ENCODE measurements around the gene LORICRIN.

The LORICRIN gene

GRCh38 chr1:153246825-153247224 lies 12.7 kb upstream of the LORICRIN start:
- FAIRE-seq (no peak), DNase-seq (ENCODE audit: extremely low spot score, insufficient read length, low read depth) (no peak)

GRCh38 chr1:153248176-153248879 lies 11.2 kb upstream of the LORICRIN start:
- FAIRE-seq: no peak
- no peak for DNase-seq (ENCODE audit: extremely low spot score, insufficient read length, low read depth)

- DNase-seq (ENCODE audit: extremely low spot score, insufficient read length, low read depth): no peak
- no peak for FAIRE-seq
These were observed 9.3 kb upstream of the LORICRIN start for GRCh38 chr1:153250166-153250565.

GRCh38 chr1:153251087-153251486 lies 8.4 kb upstream of the LORICRIN start:
- no peak for FAIRE-seq
- DNase-seq (ENCODE audit: extremely low spot score, insufficient read length, low read depth): no peak

GRCh38 chr1:153251562-153251961 lies 7.9 kb upstream of the LORICRIN start:
- no peak for DNase-seq (ENCODE audit: extremely low spot score, insufficient read length, low read depth)
- FAIRE-seq: no peak

DNA sequence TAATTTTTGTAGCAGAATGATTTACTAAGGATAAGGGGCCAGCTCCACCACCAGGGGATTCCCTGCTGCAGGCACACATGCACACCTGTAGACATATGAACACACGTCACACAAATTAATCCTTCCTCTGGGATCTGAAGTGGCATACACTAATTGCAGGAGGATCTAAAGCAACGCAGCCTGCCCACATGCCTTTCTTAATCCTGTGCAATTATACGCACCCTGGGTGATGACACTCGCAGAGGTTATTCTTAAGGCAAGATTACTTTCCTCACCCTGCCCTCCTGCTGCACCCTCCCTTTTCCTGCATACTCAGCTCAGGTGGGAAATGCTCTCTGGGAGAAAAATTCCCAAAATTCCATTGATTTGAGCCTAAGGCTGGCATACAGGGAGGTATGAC lies 7.5 kb upstream of the LORICRIN start:
- DNase-seq (ENCODE audit: extremely low spot score, insufficient read length, low read depth) (no peak), FAIRE-seq (no peak)

- FAIRE-seq (no peak), DNase-seq (ENCODE audit: extremely low spot score, insufficient read length, low read depth) (no peak)
These were observed 6.4 kb upstream of the LORICRIN start for GRCh38 chr1:153253076-153253475.

- DNase-seq (ENCODE audit: extremely low spot score, insufficient read length, low read depth) (no peak), FAIRE-seq (no peak)
These were observed 5.8 kb upstream of the LORICRIN start for GRCh38 chr1:153253693-153254092.

DNA sequence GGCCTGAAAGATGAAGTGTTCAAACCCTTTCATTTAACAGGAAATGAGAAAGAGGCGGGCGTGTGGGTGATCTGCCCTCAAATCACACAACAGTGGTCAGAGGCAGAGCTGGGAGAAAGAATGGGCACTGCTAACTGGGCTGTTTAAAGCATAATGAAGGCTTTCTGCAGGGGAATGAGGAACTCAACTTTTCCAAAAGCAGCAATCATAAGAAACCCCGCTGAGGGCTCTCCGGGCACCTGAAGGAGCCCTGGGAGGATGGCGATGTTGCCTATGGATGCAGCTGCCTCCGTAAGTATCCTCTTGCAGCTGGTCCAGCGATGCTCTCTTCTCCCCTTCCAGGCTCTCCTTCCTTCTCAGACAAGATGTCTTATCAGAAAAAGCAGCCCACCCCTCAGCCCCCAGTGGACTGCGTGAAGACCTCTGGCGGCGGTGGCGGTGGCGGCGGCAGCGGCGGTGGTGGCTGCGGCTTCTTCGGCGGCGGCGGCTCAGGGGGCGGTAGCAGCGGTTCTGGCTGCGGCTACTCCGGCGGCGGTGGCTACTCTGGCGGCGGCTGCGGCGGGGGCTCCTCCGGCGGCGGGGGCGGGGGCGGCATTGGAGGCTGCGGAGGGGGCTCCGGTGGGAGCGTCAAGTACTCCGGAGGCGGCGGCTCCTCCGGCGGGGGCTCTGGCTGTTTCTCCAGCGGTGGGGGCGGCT lies 1.2 kb downstream of the LORICRIN start:
- DNase-seq (ENCODE audit: extremely low spot score, insufficient read length, low read depth) (no peak), FAIRE-seq (peak; percentile 91)

GRCh38 chr1:153261281-153262069 lies 2.0 kb downstream of the LORICRIN start:
- FAIRE-seq (no peak), DNase-seq (ENCODE audit: extremely low spot score, insufficient read length, low read depth) (no peak)

DNA sequence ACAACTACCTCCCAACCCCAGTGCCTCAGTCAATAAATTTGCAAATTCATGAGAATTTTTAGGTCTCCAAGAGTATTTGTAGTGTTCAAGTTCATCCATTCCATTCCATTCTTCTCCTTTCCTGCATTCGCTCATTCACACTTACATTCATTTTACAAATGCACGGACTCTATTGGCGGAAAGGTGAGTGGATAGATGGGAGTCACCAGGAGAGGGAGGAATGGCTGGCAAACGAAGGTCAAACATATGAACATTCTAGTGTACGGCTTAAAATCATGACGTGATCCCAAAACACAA lies 2.5 kb downstream of the LORICRIN start:
- DNase-seq (ENCODE audit: extremely low spot score, insufficient read length, low read depth): no peak
- FAIRE-seq: peak; percentile 63

- no peak for DNase-seq (ENCODE audit: extremely low spot score, insufficient read length, low read depth)
- FAIRE-seq: peak; percentile 88
These were observed 3.1 kb downstream of the LORICRIN start for GRCh38 chr1:153262462-153263157.

DNA sequence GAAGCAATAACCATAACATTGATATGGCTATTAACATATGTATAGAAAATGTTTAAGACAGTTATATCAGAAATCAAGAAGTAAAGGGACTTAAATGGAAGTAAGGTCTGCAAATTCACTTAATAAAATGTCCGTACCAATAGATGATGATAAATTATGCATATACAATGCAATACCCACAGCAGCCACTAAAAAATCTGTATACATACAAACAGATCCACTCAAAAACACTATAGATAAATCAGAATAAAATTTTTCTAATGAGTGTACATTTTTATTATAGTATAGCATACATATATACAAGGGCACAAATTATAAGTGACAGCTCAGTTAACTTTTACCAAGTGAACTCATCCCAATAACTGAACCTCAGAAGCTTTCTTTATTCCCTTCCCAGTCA lies 6.0 kb downstream of the LORICRIN start:
- no peak for DNase-seq (ENCODE audit: extremely low spot score, insufficient read length, low read depth)
- FAIRE-seq: no peak

DNA sequence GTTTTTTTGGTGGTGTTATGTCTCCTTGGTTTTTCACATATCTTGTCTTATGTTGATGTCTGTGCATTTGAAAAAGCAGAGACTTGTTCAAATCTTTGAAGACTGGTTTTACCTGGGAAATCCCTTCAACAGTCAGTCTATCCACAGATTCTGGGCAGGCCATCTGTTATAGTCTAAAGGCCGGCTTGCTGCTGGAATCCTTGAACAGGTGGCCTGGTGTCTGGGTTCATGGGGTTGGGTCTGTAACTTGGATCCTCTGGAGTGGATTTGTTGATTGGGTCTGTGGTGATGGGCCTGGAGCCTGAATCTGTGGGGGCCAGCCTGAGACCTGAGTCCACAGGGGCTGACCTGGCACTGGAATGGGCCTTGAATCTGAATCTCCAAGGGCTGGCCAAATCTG lies 12.2 kb downstream of the LORICRIN start:
- DNase-seq (ENCODE audit: extremely low spot score, insufficient read length, low read depth) (no peak), FAIRE-seq (no peak)

DNA sequence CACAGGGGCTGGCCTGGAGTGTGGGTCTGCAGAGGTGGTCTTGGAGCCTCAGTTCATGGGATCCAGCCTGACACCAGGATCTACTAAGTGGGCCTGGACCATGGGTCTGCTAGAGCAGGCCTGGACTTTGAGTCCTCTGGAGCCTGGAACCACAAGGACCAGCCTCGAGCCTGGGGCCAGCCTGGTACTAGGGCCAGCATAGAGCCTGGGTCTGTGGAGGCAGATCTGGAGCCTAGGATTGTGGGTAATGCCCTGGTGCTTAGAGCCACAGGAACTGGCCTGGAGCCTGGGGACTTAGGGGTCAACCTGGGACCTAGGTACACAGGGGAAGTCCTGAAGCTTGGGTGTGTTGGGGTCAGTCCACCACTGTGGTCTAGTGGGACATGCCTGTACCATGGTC lies 12.7 kb downstream of the LORICRIN start:
- DNase-seq (ENCODE audit: extremely low spot score, insufficient read length, low read depth): no peak
- FAIRE-seq: no peak

- DNase-seq (ENCODE audit: extremely low spot score, insufficient read length, low read depth): no peak
- FAIRE-seq: peak; percentile 62
These were observed 18.4 kb downstream of the LORICRIN start for GRCh38 chr1:153277852-153278251.

DNA sequence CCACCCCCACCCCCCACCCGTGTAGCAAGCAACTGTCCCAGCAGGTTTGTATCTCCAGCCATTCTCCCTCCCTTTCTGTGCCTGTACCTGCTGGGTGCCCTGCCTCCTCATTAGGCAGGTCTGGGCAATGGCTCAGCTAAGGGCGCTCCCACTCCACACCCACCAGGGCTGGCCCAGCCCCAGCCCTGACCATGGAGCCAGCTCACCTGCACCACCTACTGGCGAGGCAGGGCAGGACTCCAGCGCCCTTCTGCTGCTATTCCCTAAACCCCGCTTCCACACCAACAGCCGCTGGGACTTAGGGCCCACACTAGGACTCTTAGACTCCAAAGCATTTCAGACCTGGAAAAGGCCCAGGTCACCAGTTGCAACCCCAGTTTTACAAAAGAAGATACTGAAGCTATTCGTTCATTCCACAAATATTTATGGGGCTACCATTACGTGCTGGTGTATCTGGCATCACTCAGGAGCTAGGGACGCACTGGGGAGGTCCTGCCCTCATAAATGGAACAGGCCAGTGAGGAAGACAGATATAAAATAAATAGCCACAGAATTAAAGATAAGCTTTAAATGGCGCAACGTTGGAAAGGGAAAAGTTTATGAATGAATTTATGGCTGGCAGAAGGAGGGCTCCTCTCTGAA lies 29.3 kb downstream of the LORICRIN start:
- FAIRE-seq: no peak

GRCh38 chr1:153291514-153291913 lies 32.0 kb downstream of the LORICRIN start:
- DNase-seq (ENCODE audit: extremely low spot score, insufficient read length, low read depth) (no peak), FAIRE-seq (peak; percentile 67)

More for the DNA sequence above, 29.3 kb downstream of the LORICRIN start:
- no peak for DNase-seq (ENCODE audit: extremely low spot score, insufficient read length, low read depth)

DNA sequence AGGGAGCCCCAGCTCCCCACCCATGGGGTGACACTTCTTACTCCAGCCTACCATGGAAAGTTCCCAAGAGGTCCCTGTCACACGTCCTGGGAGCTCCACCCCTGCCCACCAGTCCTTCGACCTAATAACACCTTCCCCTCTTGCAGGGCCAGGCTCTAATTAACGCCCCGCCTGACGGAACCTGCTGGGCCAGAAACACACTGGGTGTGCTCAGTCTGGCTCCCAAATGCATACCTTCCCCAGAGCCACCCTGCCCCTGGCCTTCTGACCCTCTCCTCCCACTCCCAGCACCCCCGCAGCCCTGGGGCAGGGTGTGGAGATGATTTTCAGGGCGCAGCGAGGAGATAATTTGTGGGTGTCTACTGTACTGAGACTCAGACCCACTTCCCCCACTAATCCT lies 32.7 kb downstream of the LORICRIN start:
- no peak for FAIRE-seq
- no peak for DNase-seq (ENCODE audit: extremely low spot score, insufficient read length, low read depth)
